Measurements from ENCODE around the gene CLEC16A. TPM values are rescaled to one million over a fixed set of nuclear protein-coding genes. Genes with fewer than 3 reads are reported as not detected.
A peak's percentile ranks its signal among the peaks of the same experiment; 100 is the strongest.

Gene CLEC16A
- total RNA-seq, 1 donor from 2014 or later, result 58.1 TPM

DNA sequence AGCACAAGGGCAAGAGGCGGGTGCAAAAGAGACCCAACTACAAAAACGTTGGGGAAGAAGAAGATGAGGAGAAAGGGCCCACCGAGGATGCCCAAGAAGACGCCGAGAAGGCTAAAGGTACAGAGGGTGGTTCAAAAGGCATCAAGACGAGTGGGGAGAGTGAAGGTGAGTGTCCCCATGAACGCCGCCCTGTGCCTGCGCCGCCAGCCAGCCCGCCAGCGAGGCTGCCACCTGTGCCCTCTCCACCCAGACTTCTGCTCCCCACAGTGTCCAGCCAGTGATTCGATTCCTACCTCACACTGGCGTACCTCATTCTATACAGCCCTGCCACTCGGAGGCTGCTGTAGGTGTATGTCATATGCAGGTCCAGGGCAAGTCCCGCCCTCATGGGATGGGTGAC is 58.8 kb downstream of the CLEC16A start:
- Mint-ChIP-seq H3K4me3 (ENCODE audit: unreplicated experiment) (no peak overlapping the region), H3K27me3 (ENCODE audit: unreplicated experiment) (no peaks in the 10 kb centered on the region), H3K36me3 (ENCODE audit: low read depth, unreplicated experiment) (peaks cover 17% of the 10 kb centered on the region), H3K9me3 (ENCODE audit: unreplicated experiment) (no peaks in the 10 kb centered on the region), H3K27ac (ENCODE audit: unreplicated experiment) (no peak overlapping the region), H3K4me1 (ENCODE audit: unreplicated experiment) (peaks cover 2% of the 10 kb centered on the region)
- TF ChIP-seq, protein P1, sequence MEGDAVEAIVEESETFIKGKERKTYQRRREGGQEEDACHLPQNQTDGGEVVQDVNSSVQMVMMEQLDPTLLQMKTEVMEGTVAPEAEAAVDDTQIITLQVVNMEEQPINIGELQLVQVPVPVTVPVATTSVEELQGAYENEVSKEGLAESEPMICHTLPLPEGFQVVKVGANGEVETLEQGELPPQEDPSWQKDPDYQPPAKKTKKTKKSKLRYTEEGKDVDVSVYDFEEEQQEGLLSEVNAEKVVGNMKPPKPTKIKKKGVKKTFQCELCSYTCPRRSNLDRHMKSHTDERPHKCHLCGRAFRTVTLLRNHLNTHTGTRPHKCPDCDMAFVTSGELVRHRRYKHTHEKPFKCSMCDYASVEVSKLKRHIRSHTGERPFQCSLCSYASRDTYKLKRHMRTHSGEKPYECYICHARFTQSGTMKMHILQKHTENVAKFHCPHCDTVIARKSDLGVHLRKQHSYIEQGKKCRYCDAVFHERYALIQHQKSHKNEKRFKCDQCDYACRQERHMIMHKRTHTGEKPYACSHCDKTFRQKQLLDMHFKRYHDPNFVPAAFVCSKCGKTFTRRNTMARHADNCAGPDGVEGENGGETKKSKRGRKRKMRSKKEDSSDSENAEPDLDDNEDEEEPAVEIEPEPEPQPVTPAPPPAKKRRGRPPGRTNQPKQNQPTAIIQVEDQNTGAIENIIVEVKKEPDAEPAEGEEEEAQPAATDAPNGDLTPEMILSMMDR (IDR thresholded peaks at IDR 0.05; ENCODE audit: unreplicated experiment), result no peak
- DNase-seq (ENCODE audit: low spot score), result no peak

DNA sequence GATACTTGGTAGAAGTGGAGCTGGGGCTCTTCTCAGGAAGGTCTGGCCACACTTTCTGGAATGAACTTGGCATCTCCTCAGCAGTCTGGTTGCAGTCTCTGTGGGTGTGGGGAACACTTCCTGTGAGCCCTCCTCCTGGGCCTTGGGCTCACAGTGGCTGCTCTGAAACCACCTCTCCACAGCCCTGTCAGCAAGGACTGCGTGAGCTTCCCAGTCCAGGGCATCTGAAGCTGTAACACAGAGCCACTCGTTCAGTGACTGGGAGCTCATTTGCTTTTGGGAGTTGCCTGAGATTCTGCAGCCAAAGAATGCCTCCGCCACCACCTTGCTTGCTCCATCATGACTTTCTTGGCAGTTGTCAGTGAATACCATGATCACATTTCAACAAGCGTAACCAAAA is 60.0 kb downstream of the CLEC16A start:
- Mint-ChIP-seq H3K27me3 (ENCODE audit: unreplicated experiment) (no peaks in the 10 kb centered on the region), H3K4me3 (ENCODE audit: unreplicated experiment) (no peak overlapping the region), H3K27ac (ENCODE audit: unreplicated experiment) (no peak overlapping the region), H3K9me3 (ENCODE audit: unreplicated experiment) (no peaks in the 10 kb centered on the region), H3K36me3 (ENCODE audit: low read depth, unreplicated experiment) (peaks cover 21% of the 10 kb centered on the region), H3K4me1 (ENCODE audit: unreplicated experiment) (peaks cover 2% of the 10 kb centered on the region)
- TF ChIP-seq, protein P1 (IDR thresholded peaks at IDR 0.05; ENCODE audit: unreplicated experiment), result no peak
- no peak for DNase-seq (ENCODE audit: low spot score)

DNA sequence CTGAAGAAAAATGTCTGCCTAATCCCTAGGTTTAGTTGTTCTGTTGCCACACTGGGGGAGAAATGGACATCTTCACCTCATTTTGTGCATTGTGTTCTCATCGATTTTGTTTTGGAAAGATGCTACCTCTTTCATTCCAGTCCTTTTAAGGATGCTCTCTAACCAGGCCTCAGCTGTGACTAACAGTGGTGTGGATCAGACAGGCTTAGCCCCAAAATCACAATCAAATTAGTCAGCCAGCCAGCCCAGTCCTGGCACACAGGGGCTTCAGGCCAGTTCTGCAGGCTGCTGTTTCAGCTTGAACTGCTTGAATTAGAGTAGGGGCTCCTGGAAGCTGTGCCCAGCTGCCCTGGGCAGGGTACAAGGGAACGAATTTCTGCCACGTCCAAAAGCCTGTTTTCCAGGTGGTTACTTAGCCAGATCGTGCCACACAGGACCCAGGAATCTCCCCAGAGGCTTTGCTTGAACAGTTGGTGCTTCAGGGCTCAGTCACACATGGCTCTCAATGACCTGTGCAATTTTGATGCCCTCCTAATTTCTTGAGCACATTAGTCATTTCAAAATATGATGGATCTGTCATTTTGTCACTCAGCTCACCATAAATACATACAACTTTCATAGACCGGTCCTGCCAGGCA is 60.7 kb downstream of the CLEC16A start:
- no peak overlapping the region for H3K27ac Mint-ChIP-seq (ENCODE audit: unreplicated experiment)
- TF ChIP-seq, protein P1 (IDR thresholded peaks at IDR 0.05; ENCODE audit: unreplicated experiment), result no peak
- no peaks in the 10 kb centered on the region for H3K27me3 Mint-ChIP-seq (ENCODE audit: unreplicated experiment)
- peak overlapping the region; percentile 17 for H3K4me3 Mint-ChIP-seq (ENCODE audit: unreplicated experiment)
- peaks cover 21% of the 10 kb centered on the region for H3K36me3 Mint-ChIP-seq (ENCODE audit: low read depth, unreplicated experiment)
- peaks cover 2% of the 10 kb centered on the region for H3K4me1 Mint-ChIP-seq (ENCODE audit: unreplicated experiment)
- H3K9me3 Mint-ChIP-seq (ENCODE audit: unreplicated experiment), result no peaks in the 10 kb centered on the region
- DNase-seq (ENCODE audit: low spot score), result no peak

DNA sequence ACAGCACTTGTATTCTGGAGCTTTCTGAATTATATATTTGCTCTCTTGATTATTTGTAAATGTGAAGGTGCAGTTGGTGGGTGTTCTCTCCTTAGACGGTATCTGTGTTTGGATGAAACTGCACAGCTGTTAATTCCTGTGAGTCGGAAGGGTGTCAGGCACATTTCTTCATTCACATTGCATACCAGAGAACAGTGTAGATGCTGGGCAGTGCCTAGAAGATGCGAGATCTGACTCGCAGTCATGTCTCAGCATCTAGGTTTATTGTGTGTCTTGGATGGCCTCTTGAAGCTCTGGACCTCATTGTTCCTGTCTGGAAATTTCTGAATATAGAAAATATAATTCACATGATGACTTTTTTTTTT is 61.2 kb downstream of the CLEC16A start:
- no peaks in the 10 kb centered on the region for H3K9me3 Mint-ChIP-seq (ENCODE audit: unreplicated experiment)
- no peak for DNase-seq (ENCODE audit: low spot score)
- TF ChIP-seq, protein P1 (IDR thresholded peaks at IDR 0.05; ENCODE audit: unreplicated experiment), result no peak
- peaks cover 24% of the 10 kb centered on the region for H3K36me3 Mint-ChIP-seq (ENCODE audit: low read depth, unreplicated experiment)
- H3K27me3 Mint-ChIP-seq (ENCODE audit: unreplicated experiment), result no peaks in the 10 kb centered on the region
- H3K4me1 Mint-ChIP-seq (ENCODE audit: unreplicated experiment), result peaks cover 2% of the 10 kb centered on the region
- H3K27ac Mint-ChIP-seq (ENCODE audit: unreplicated experiment), result no peak overlapping the region
- peak overlapping the region; percentile 17 for H3K4me3 Mint-ChIP-seq (ENCODE audit: unreplicated experiment)

DNA sequence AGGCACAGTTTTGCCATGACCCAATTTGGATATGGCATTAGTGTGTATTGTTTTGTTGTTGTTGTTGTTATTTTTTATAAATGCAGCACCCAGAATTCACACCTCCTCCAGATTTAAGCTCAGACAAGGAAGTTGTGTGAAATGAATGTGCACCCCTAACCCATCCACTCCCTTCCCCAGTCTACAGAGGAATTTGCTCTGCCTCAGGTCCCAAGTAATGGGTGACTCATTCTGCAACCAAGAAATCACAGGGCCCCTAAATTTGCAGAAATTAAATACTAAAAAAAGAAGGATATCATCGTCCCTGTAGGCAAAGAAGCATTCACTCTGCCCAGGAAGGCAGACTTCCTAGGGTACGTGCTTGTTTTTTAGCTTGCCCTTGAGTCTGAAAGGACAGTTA is 62.3 kb downstream of the CLEC16A start:
- TF ChIP-seq, protein P1 (IDR thresholded peaks at IDR 0.05; ENCODE audit: unreplicated experiment), result no peak
- Mint-ChIP-seq H3K27ac (ENCODE audit: unreplicated experiment) (no peak overlapping the region), H3K9me3 (ENCODE audit: unreplicated experiment) (no peaks in the 10 kb centered on the region), H3K4me1 (ENCODE audit: unreplicated experiment) (peaks cover 2% of the 10 kb centered on the region), H3K27me3 (ENCODE audit: unreplicated experiment) (no peaks in the 10 kb centered on the region), H3K4me3 (ENCODE audit: unreplicated experiment) (no peak overlapping the region), H3K36me3 (ENCODE audit: low read depth, unreplicated experiment) (peaks cover 35% of the 10 kb centered on the region)
- no peak for DNase-seq (ENCODE audit: low spot score)
